Liver (tissue), 9 donors: Measurements from ENCODE around the gene TANC1. TPM values are rescaled to one million over a fixed set of nuclear protein-coding genes. Genes with fewer than 3 reads are reported as not detected.

Experiments
- DNase-seq: peaks from one replicate; pipeline ENCODE4 v3.0.0-alpha.2; 2017; ENCODE audit warnings: low spot score
- H3K27ac ChIP-seq, 2 donors: one replicate each; pipeline ENCODE4 v1.7.0; 2013; ENCODE audit warnings: inconsistent platforms in 2 of 2, low read length in 2 of 2, control low read depth in 1 of 2, low read depth in 1 of 2, mild to moderate bottlenecking in 1 of 2
- H3K27me3 ChIP-seq, 4 donors: one replicate each; pipeline versions ENCODE4 v1.6.1 to v1.7.0; 2013; ENCODE audit warnings: low read length in 3 of 4, inconsistent platforms in 1 of 4, mild to moderate bottlenecking in 1 of 4, moderate library complexity in 1 of 4; ENCODE audit not compliant: control insufficient read depth in 4 of 4, insufficient read depth in 4 of 4
- H3K36me3 ChIP-seq, 4 donors: one replicate each; pipeline versions ENCODE4 v1.6.1 to v1.7.0; 2013; ENCODE audit warnings: low read length in 3 of 4, mild to moderate bottlenecking in 3 of 4, low read depth in 1 of 4, moderate library complexity in 1 of 4; ENCODE audit not compliant: control insufficient read depth in 4 of 4, insufficient read depth in 3 of 4
- H3K4me1 ChIP-seq, 4 donors: one replicate each; pipeline versions ENCODE4 v1.6.1 to v1.7.0; 2013; ENCODE audit warnings: low read length in 3 of 4, mild to moderate bottlenecking in 3 of 4, moderate library complexity in 1 of 4; ENCODE audit not compliant: control insufficient read depth in 4 of 4, insufficient read depth in 4 of 4
- H3K4me3 ChIP-seq, 3 donors: one replicate each; pipeline versions ENCODE4 v1.6.1 to v1.7.0; 2013; ENCODE audit warnings: low read length in 3 of 3, control low read depth in 1 of 3, low read depth in 1 of 3, mild to moderate bottlenecking in 1 of 3
- H3K9ac ChIP-seq, 2 donors: one replicate each; pipeline ENCODE4 v1.7.0; 2013; ENCODE audit warnings: low read length in 2 of 2, mild to moderate bottlenecking in 2 of 2, moderate library complexity in 2 of 2, control low read depth in 1 of 2, low read depth in 1 of 2
- H3K9me3 ChIP-seq, 4 donors: one replicate each; pipeline versions ENCODE4 v1.6.1 to v1.7.0; 2013; ENCODE audit warnings: low read length in 3 of 4; ENCODE audit not compliant: control insufficient read depth in 4 of 4
- ATF3 ChIP-seq: IDR thresholded peaks from 2 replicates; pipeline ENCODE4 v1.6.1; 2016; ENCODE audit warnings: antibody characterized with exemption
- CTCF ChIP-seq: fragments of 150-350 bp; IDR thresholded peaks from 2 replicates; pipeline ENCODE4 v1.5.1; 2017; ENCODE audit warnings: improper control_type of control experiment, low read depth, low read length; ENCODE audit not compliant: missing input control
- EGR1 ChIP-seq, 2 donors: IDR thresholded peaks; 2 replicates each; pipeline ENCODE4 v1.6.1; 2016 to 2018; ENCODE audit warnings: antibody characterized with exemption in 2 of 2, low read depth in 2 of 2
- FOXA1 ChIP-seq: IDR thresholded peaks from 2 replicates; pipeline ENCODE4 v1.6.1; 2016; ENCODE audit warnings: antibody characterized with exemption
- FOXA2 ChIP-seq: IDR thresholded peaks from 2 replicates; pipeline ENCODE4 v1.6.1; 2016; ENCODE audit warnings: antibody characterized with exemption
- GABPA ChIP-seq, 2 donors: IDR thresholded peaks in 1 of 2; conservative IDR thresholded peaks in 1 of 2; 2 replicates each; pipeline ENCODE4 v1.6.1; 2016; ENCODE audit warnings: antibody characterized with exemption in 2 of 2, mild to moderate bottlenecking in 1 of 2, moderate library complexity in 1 of 2
- HNF4A ChIP-seq, 2 donors: conservative IDR thresholded peaks; 2 replicates each; pipeline ENCODE4 v1.6.1; 2016; ENCODE audit warnings: antibody characterized with exemption in 2 of 2, mild to moderate bottlenecking in 2 of 2
- HNF4G ChIP-seq: IDR thresholded peaks from 2 replicates; pipeline ENCODE4 v1.6.1; 2016; ENCODE audit warnings: antibody characterized with exemption
- JUND ChIP-seq, 2 donors: IDR thresholded peaks; 2 replicates each; pipeline ENCODE4 v1.6.1; 2016; ENCODE audit warnings: antibody characterized with exemption in 2 of 2
- NR2F2 ChIP-seq: IDR thresholded peaks from 2 replicates; pipeline ENCODE4 v1.6.1; 2016; ENCODE audit warnings: antibody characterized with exemption
- RAD21 ChIP-seq, 2 donors: IDR thresholded peaks; 2 replicates each; pipeline ENCODE4 v1.6.1; 2016; ENCODE audit warnings: antibody characterized with exemption in 2 of 2, mild to moderate bottlenecking in 2 of 2
- REST ChIP-seq: IDR thresholded peaks from 2 replicates; pipeline ENCODE4 v1.6.1; 2016; ENCODE audit warnings: antibody characterized with exemption, mild to moderate bottlenecking
- RXRA ChIP-seq, 2 donors: IDR thresholded peaks; 2 replicates each; pipeline ENCODE4 v1.6.1; 2017 to 2018; ENCODE audit warnings: antibody characterized with exemption in 2 of 2, mild to moderate bottlenecking in 1 of 2
- SP1 ChIP-seq: IDR thresholded peaks from 2 replicates; pipeline ENCODE4 v1.6.1; 2018; ENCODE audit warnings: antibody characterized with exemption, mild to moderate bottlenecking
- TAF1 ChIP-seq: conservative IDR thresholded peaks from 2 replicates; pipeline ENCODE4 v1.6.1; 2016; ENCODE audit warnings: antibody characterized with exemption, mild to moderate bottlenecking
- YY1 ChIP-seq: IDR thresholded peaks from 2 replicates; pipeline ENCODE4 v1.6.1; 2016; ENCODE audit warnings: antibody characterized with exemption, mild to moderate bottlenecking
- whole genome bisulfite sequencing: extraction: QIAGEN DNeasy Blood & Tissue Kit; methylation state at CpG from one replicate; pipeline ENCODE4 v1.1.7; 2013; 5-methylcytosine and 5-hydroxymethylcytosine counted together
- polyA plus RNA-seq, 2 donors: library from polyadenylated mRNA; stranded (reverse) in 1 of 2; unstranded in 1 of 2; fragments of 200-250 nt in 1 of 2; fragments of >200 nt in 1 of 2; fragmentation: Nextera tagmentation in 1 of 2; extraction: Ambion mirVana in 1 of 2; gene quantifications; one replicate each; pipeline versions ENCODE4 v1.2.1 to v1.2.3, GENCODE V29; 2013 to 2015
- total RNA-seq, 2 donors: library from RNA; depleted of rRNA; stranded (reverse); fragments of >200 nt; gene quantifications; one replicate each; pipeline ENCODE4 v1.2.3, GENCODE V29; 2014
- TF ChIP-seq, protein P1 (sequence below): IDR thresholded peaks from 2 replicates; pipeline ENCODE4 v1.6.1; 2016; ENCODE audit warnings: antibody characterized with exemption
- TF ChIP-seq, protein P2 (sequence below): IDR thresholded peaks from 2 replicates; pipeline ENCODE4 v1.6.1; 2016; ENCODE audit warnings: antibody characterized with exemption
- donor health status: healthy.
- donor health status: healthy.
- donor health status: healthy.
- donor health status: healthy.
- donor health status: healthy.

Gene TANC1
- total and polyA plus RNA-seq, 4 donors, result 3.7 to 17.7 (median 5.2) TPM

- Histone ChIP-seq H3K36me3 (peaks cover 7 to 13% (median 10%) of the 10 kb centered on the region in 4 donors), H3K27me3 (no peaks in the 10 kb centered on the region), H3K4me1 (peaks cover 0 to 4% (median 0%) of the 10 kb centered on the region in 4 donors), H3K9ac (no peak overlapping the region), H3K9me3 (no peaks in the 10 kb centered on the region), H3K4me3 (no peak overlapping the region), H3K27ac (no peak overlapping the region)
- WGBS, result 93% methylated on average over 4 of the region's 4 CpGs
- DNase-seq, result no peak
- no peak for TF ChIP-seq NR2F2
- TF ChIP-seq YY1, result no peak
- TF ChIP-seq RXRA (IDR thresholded peaks at IDR 0.05), result no peak
- TF ChIP-seq EGR1 (IDR thresholded peaks at IDR 0.05; ENCODE audit: low read depth in 2 of 2), result no peak
- no peak for TF ChIP-seq ATF3
- TF ChIP-seq HNF4G, result no peak
- TF ChIP-seq FOXA2, result no peak
- TF ChIP-seq, protein P1, sequence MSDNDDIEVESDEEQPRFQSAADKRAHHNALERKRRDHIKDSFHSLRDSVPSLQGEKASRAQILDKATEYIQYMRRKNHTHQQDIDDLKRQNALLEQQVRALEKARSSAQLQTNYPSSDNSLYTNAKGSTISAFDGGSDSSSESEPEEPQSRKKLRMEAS, result no peak
- TF ChIP-seq JUND (IDR thresholded peaks at IDR 0.05), result no peak
- TF ChIP-seq RAD21 (IDR thresholded peaks at IDR 0.05), result no peak
- TF ChIP-seq SP1, result no peak
- TF ChIP-seq GABPA (IDR thresholded peaks at IDR 0.05 in 1 of 2, conservative IDR thresholded peaks at IDR 0.05 in 1 of 2), result no peak
- TF ChIP-seq FOXA1, result no peak
- no peak for TF ChIP-seq CTCF
- TF ChIP-seq, protein P2, sequence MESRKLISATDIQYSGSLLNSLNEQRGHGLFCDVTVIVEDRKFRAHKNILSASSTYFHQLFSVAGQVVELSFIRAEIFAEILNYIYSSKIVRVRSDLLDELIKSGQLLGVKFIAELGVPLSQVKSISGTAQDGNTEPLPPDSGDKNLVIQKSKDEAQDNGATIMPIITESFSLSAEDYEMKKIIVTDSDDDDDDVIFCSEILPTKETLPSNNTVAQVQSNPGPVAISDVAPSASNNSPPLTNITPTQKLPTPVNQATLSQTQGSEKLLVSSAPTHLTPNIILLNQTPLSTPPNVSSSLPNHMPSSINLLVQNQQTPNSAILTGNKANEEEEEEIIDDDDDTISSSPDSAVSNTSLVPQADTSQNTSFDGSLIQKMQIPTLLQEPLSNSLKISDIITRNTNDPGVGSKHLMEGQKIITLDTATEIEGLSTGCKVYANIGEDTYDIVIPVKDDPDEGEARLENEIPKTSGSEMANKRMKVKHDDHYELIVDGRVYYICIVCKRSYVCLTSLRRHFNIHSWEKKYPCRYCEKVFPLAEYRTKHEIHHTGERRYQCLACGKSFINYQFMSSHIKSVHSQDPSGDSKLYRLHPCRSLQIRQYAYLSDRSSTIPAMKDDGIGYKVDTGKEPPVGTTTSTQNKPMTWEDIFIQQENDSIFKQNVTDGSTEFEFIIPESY, result no peak
- no peak for TF ChIP-seq HNF4A (conservative IDR thresholded peaks at IDR 0.05)
- no peak for TF ChIP-seq TAF1
Observed at GRCh38 chr2:159179696-159180095, 211.3 kb downstream of the TANC1 start.

DNA sequence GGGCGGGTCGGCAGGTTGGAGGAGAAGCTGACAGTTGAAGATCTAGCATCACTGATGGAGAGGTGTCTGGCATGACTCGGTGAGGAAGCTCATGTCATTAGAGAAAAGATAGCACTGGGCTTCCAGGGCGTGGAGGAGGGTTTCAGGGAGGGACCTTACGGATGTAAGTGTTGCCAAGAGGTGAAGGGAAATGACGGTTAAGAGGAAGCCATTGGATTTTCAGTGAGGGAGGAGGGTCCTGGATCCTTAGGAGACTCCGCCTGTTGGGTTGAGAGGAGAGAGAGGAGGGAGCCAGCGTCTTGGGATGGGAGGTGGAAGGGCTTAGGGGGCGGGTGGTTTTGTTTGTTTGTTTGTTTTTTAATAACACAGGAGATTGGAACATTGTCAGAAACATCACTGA, 214.9 kb downstream of the TANC1 start:
- WGBS, result 77% methylated on average over 9 of the region's 9 CpGs
- H3K36me3 ChIP-seq, result peaks cover 0 to 16% (median 10%) of the 10 kb centered on the region in 4 donors

More for the DNA sequence above, 214.9 kb downstream of the TANC1 start:
- TF ChIP-seq RXRA (IDR thresholded peaks at IDR 0.05), result no peak
- TF ChIP-seq JUND (IDR thresholded peaks at IDR 0.05), result no peak
- TF ChIP-seq CTCF, result no peak
- TF ChIP-seq SP1, result no peak
- TF ChIP-seq, protein P2, result no peak
- TF ChIP-seq REST, result no peak
- TF ChIP-seq HNF4G, result no peak
- TF ChIP-seq, protein P1, result no peak
- TF ChIP-seq HNF4A (conservative IDR thresholded peaks at IDR 0.05), result no peak
- no peak for TF ChIP-seq ATF3
- no peak for TF ChIP-seq FOXA2
- TF ChIP-seq TAF1, result no peak
- TF ChIP-seq NR2F2, result no peak
- Histone ChIP-seq H3K9me3 (no peaks in the 10 kb centered on the region), H3K27me3 (no peaks in the 10 kb centered on the region), H3K4me3 (no peak overlapping the region), H3K4me1 (no peaks in the 10 kb centered on the region), H3K9ac (no peak overlapping the region), H3K27ac (no peak overlapping the region)
- no peak for DNase-seq
